HEK293 (cell line): ENCODE data around the gene TLL1.

ENCODE experiments used
- CTCF ChIP-seq: fragments of 450-650 bp; formaldehyde crosslinking; IDR thresholded peaks from 2 replicates; pipeline ENCODE4 v1.5.1; 2016; ENCODE audit warnings: missing biosample characterization, missing genetic modification characterization
- RBAK ChIP-seq: fragments of 450-650 bp; formaldehyde crosslinking; IDR thresholded peaks from 2 replicates; pipeline ENCODE4 v1.5.1; 2016; ENCODE audit warnings: missing biosample characterization, missing genetic modification characterization
- SP3 ChIP-seq: fragments of 450-650 bp; formaldehyde crosslinking; IDR thresholded peaks from 2 replicates; pipeline ENCODE4 v1.5.1; 2016; ENCODE audit warnings: missing biosample characterization, missing genetic modification characterization
- ZBTB44 ChIP-seq: fragments of 450-650 bp; IDR thresholded peaks from 2 replicates; pipeline ENCODE4 v1.5.1; 2018; ENCODE audit warnings: missing biosample characterization, mild to moderate bottlenecking, missing genetic modification characterization
- ZNF121 ChIP-seq: fragments of 450-650 bp; formaldehyde crosslinking; IDR thresholded peaks from 2 replicates; pipeline ENCODE4 v1.5.1; 2016; ENCODE audit warnings: missing biosample characterization, missing genetic modification characterization
- ZNF202 ChIP-seq: fragments of 450-650 bp; formaldehyde crosslinking; IDR thresholded peaks from 2 replicates; pipeline ENCODE4 v1.5.1; 2016; ENCODE audit warnings: missing biosample characterization, missing genetic modification characterization, borderline replicate concordance
- ZNF280D ChIP-seq: fragments of 450-650 bp; formaldehyde crosslinking; IDR thresholded peaks from 2 replicates; pipeline ENCODE4 v1.5.1; 2016; ENCODE audit warnings: missing biosample characterization, missing genetic modification characterization
- ZNF629 ChIP-seq: fragments of 450-650 bp; formaldehyde crosslinking; IDR thresholded peaks from 2 replicates; pipeline ENCODE4 v1.5.1; 2017; ENCODE audit warnings: missing biosample characterization, missing genetic modification characterization
- ZNF843 ChIP-seq: fragments of 450-650 bp; formaldehyde crosslinking; IDR thresholded peaks from 2 replicates; pipeline ENCODE4 v1.5.1; 2016; ENCODE audit warnings: missing biosample characterization, missing genetic modification characterization

GRCh38 chr4:166064721-166065120 is 191.7 kb downstream of the TLL1 start:
- TF ChIP-seq SP3 (tag by site-specific recombination) = no peak
- TF ChIP-seq ZNF280D = no peak
- no peak for TF ChIP-seq ZNF121 (tag by site-specific recombination)
- TF ChIP-seq ZNF629 (tag by site-specific recombination) = no peak
- no peak for TF ChIP-seq RBAK (tag by site-specific recombination)
- TF ChIP-seq CTCF = no peak
- TF ChIP-seq ZNF843 (tag by site-specific recombination) = no peak
- no peak for TF ChIP-seq ZNF202 (tag by site-specific recombination)
- no peak for TF ChIP-seq ZBTB44 (tag by site-specific recombination)
